GM18526 (cell line): ENCODE data around the gene RAB29.

Source experiments
- POLR2A ChIP-seq: IDR thresholded peaks from 3 replicates; pipeline ENCODE4 v1.6.1; 2011; ENCODE audit not compliant: insufficient read length; ENCODE audit errors: extremely low read depth

Gene RAB29

GRCh38 chr1:205803986-205804385, 28.7 kb upstream of the RAB29 start:
- no peak for TF ChIP-seq POLR2A

GRCh38 chr1:205802060-205802459, 26.8 kb upstream of the RAB29 start:
- TF ChIP-seq POLR2A = no peak

GRCh38 chr1:205800981-205801703, 25.9 kb upstream of the RAB29 start:
- TF ChIP-seq POLR2A = no peak

DNA sequence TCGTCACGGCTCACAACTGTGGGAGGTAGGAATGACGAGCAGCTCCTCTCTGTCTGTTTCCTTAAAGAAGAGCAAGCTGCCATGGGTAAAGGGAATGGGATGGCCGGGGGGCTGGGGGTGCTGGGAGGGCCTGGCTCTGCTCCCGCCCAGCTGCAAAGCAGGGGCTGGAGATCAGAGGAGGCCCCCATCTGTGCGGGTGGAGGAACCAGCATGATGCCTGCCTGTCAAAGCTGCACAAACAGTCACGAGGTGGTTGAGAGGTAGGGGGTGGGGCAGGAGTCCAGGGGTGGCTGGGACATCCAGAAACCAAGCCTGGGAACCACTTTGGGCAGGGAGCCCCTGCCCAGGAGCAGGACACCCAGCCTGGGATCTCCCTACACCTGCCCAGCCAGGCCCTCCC, 25.1 kb upstream of the RAB29 start:
- no peak for TF ChIP-seq POLR2A

GRCh38 chr1:205798577-205798976, 23.3 kb upstream of the RAB29 start:
- no peak for TF ChIP-seq POLR2A

- TF ChIP-seq POLR2A = no peak
These were observed 21.9 kb upstream of the RAB29 start for GRCh38 chr1:205797168-205797567.

DNA sequence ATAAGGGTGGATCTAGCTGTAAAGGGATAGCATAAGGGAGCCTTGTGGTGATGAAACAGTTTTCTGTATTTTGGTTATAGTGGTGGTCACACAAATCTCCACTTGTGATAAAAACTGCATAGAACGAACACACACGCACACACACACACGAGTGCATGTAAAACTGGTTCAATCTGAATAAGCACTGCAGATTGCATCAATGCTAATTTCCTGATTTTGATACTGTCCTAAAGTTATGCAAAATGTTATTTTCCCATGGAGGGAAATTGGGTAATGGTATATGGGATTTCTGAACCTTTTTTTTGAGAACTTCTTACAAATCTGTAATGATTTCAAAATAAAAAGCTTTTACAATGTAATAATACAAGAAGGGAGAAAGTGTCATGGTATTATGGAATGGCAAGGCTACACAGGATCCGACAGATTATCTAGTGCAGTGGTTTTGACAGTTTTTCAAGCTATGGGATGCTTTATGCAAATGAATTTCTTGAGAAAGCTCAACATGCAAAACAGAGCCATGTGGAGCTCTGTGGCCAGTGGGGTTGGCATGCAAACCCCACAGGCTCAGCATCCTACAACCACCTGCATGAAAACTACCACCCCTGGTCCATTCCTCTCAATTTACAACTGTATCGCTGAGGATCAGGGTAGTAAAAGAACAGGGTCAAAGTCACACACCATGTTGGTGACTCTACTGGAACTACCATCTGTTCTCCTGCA, 18.9 kb upstream of the RAB29 start:
- TF ChIP-seq POLR2A = no peak

DNA sequence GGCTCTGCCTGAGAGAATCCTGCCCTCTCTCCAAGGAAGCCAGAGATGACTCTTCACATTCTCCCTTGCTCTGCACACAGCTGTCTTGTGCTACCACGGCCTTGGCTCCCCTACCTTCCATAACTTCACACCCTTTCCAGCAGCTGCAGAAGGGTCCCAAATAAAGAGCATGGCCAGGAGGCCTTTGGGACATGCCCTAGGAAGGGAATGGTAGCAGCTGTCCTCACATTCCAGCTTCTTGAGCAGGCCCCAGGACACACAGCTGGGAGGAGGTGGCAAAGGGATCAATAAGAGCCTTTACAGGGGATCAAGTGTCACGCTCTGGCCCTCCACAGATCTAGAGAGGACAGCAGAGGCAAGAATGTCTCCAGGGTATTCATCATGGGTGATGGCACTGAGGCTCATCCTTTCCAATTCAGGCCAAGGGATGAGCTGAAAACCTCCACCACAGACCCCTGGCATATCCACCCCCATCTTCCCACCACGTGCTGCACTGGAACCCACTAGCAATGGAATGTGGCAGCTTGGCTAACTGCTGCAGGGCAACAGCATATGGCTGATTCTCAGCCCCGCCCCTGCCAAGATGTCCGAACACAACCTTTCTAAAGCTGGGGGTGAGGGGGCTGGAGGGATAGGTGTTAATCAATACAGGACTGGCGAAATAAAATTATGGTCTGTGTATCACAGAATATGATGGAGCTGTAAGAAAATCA, 17.8 kb upstream of the RAB29 start:
- no peak for TF ChIP-seq POLR2A

- TF ChIP-seq POLR2A = no peak
These were observed 17.2 kb upstream of the RAB29 start for GRCh38 chr1:205792481-205792881.

DNA sequence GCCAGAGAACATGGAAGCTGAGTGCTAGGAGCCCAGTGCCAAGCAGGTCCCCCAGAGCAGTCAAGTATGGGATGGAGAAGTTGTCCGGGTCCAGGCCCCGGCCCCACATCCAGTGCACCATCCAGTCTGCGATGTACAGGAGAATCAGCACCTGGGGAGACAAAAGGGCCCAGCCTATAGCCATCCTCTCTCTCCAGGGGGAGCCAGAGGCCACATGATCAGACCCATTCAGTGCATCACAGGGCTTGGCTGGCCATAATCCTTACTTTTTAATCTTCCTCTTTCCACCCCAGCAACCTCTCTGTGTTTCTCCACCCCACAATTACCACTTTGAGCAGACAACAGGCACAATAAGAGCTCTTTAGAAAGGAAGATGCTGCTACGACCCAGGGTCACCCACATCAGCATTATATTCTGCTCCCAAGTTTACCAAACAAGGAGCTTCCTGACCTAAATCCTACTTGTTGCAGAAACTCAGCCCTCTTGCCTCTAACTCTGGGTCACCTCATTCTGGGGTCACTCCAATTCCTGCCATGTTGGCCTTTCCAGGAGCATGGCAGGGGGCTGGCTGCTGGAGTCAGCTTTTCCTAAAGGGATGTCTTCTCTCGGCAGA, 16.4 kb upstream of the RAB29 start:
- TF ChIP-seq POLR2A = no peak

DNA sequence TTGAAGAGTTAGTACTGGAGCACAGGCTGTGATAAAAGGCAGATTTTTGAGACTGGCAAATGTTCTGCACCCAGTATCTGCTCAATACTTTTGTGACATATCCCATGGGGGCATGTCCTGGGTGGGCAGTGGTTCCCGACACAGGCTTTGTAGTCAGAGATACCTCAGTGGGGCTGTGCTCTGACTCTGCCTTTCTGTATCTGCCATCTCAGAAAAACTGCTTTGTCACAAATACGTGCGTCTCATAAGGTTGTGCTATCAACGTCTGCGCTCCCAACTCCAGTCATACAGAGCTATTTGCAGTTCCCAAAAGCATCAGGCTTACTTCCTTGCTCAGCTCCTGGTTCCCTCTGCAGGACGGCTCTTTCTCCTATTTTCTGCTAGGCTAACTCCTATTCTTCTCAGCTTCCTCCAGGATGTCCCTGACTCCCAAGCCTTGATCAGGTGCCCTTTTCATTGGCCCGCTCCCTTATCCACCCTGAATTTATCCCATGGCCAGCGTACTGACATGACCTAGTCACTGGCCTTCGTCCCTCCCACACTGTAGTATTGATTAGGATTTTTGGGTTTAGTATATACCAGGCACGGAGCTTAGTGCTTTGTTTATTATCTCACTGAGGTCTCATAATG, 12.1 kb upstream of the RAB29 start:
- no peak for TF ChIP-seq POLR2A

DNA sequence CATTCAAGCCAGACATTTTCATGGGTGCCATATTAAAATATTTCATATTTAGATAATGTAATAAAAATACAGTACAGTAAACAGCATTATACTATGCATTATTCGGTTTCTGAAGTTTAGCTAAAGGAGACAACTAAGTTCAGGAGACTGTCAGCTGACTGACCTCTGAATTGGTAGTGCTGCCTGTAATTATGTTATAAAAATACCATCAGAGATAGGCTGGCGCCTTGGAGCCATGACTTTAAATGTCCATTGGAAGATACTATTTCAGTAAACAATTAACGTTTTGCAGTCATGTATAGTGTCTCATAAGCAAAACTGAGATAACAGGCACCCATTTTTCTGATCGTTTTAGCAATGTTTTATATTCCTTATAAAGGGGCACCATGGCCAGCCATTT, 11.3 kb upstream of the RAB29 start:
- TF ChIP-seq POLR2A = no peak

GRCh38 chr1:205785446-205785845, 10.2 kb upstream of the RAB29 start:
- TF ChIP-seq POLR2A = no peak

GRCh38 chr1:205783904-205784303, 8.6 kb upstream of the RAB29 start:
- TF ChIP-seq POLR2A = no peak

GRCh38 chr1:205783433-205783795, 8.1 kb upstream of the RAB29 start:
- TF ChIP-seq POLR2A = no peak
